Measurements from ENCODE around the gene DENND5B.
A peak's percentile ranks its signal among the peaks of the same experiment; 100 is the strongest.
"Not testable (repeated sequence)": the region's sequence is repeated elsewhere in the genome, so short reads cannot be mapped to it uniquely, and the experiment has no call there.

The DENND5B gene

GRCh38 chr12:31440134-31440533 is 150.8 kb downstream of the DENND5B start:
- no peak for DNase-seq

GRCh38 chr12:31431721-31432240 is 159.2 kb downstream of the DENND5B start:
- DNase-seq = no peak
- in situ Hi-C loops (cut with HindIII; ENCODE audit: low pct_ligation_motif_present, low pct_unique_long_range_greater_than_20kb, low sequenced_read_pairs) = no loop called here

More at GRCh38 chr12:31440134-31440533, 150.8 kb downstream of the DENND5B start:
- in situ Hi-C loops (cut with HindIII; ENCODE audit: low pct_ligation_motif_present, low pct_unique_long_range_greater_than_20kb, low sequenced_read_pairs) = no loop called here

- in situ Hi-C loops (cut with HindIII; ENCODE audit: low pct_ligation_motif_present, low pct_unique_long_range_greater_than_20kb, low sequenced_read_pairs) = no loop called here
- no peak for DNase-seq
Measured at GRCh38 chr12:31423405-31423804, 167.5 kb downstream of the DENND5B start.

- no peak for DNase-seq
- in situ Hi-C loops (cut with HindIII; ENCODE audit: low pct_ligation_motif_present, low pct_unique_long_range_greater_than_20kb, low sequenced_read_pairs) = no loop called here
Measured at GRCh38 chr12:31412292-31412801, 178.6 kb downstream of the DENND5B start.

- DNase-seq = no peak
- in situ Hi-C loops (cut with HindIII; ENCODE audit: low pct_ligation_motif_present, low pct_unique_long_range_greater_than_20kb, low sequenced_read_pairs) = no loop called here
Measured at GRCh38 chr12:31408763-31409162, 182.2 kb downstream of the DENND5B start.

GRCh38 chr12:31407562-31407961 is 183.4 kb downstream of the DENND5B start:
- in situ Hi-C loops (cut with HindIII; ENCODE audit: low pct_ligation_motif_present, low pct_unique_long_range_greater_than_20kb, low sequenced_read_pairs) = no loop called here
- DNase-seq = no peak

GRCh38 chr12:31406345-31406744 is 184.6 kb downstream of the DENND5B start:
- in situ Hi-C loops (cut with HindIII; ENCODE audit: low pct_ligation_motif_present, low pct_unique_long_range_greater_than_20kb, low sequenced_read_pairs) = no loop called here
- no peak for DNase-seq

- in situ Hi-C loops (cut with HindIII; ENCODE audit: low pct_ligation_motif_present, low pct_unique_long_range_greater_than_20kb, low sequenced_read_pairs) = no loop called here
- DNase-seq = no peak
Measured at GRCh38 chr12:31405021-31405420, 185.9 kb downstream of the DENND5B start.

GRCh38 chr12:31403099-31403607 is 187.8 kb downstream of the DENND5B start:
- DNase-seq = peak; percentile 95
- in situ Hi-C loops (cut with HindIII; ENCODE audit: low pct_ligation_motif_present, low pct_unique_long_range_greater_than_20kb, low sequenced_read_pairs) = not testable (repeated sequence)

- in situ Hi-C loops (cut with HindIII; ENCODE audit: low pct_ligation_motif_present, low pct_unique_long_range_greater_than_20kb, low sequenced_read_pairs) = no loop called here
- no peak for DNase-seq
Measured at GRCh38 chr12:31393004-31393550, 197.9 kb downstream of the DENND5B start.

GRCh38 chr12:31390991-31391390 is 199.9 kb downstream of the DENND5B start:
- DNase-seq = no peak
- in situ Hi-C loops (cut with HindIII; ENCODE audit: low pct_ligation_motif_present, low pct_unique_long_range_greater_than_20kb, low sequenced_read_pairs) = no loop called here

GRCh38 chr12:31388713-31389112 is 202.2 kb downstream of the DENND5B start:
- DNase-seq = no peak
- in situ Hi-C loops (cut with HindIII; ENCODE audit: low pct_ligation_motif_present, low pct_unique_long_range_greater_than_20kb, low sequenced_read_pairs) = no loop called here

GRCh38 chr12:31387466-31387865 is 203.5 kb downstream of the DENND5B start:
- no peak for DNase-seq
- in situ Hi-C loops (cut with HindIII; ENCODE audit: low pct_ligation_motif_present, low pct_unique_long_range_greater_than_20kb, low sequenced_read_pairs) = no loop called here

- in situ Hi-C loops (cut with HindIII; ENCODE audit: low pct_ligation_motif_present, low pct_unique_long_range_greater_than_20kb, low sequenced_read_pairs) = no loop called here
- DNase-seq = no peak
Measured at GRCh38 chr12:31387011-31387410, 203.9 kb downstream of the DENND5B start.

- no peak for DNase-seq
- in situ Hi-C loops (cut with HindIII; ENCODE audit: low pct_ligation_motif_present, low pct_unique_long_range_greater_than_20kb, low sequenced_read_pairs) = no loop called here
Measured at GRCh38 chr12:31386364-31386777, 204.6 kb downstream of the DENND5B start.

- in situ Hi-C loops (cut with HindIII; ENCODE audit: low pct_ligation_motif_present, low pct_unique_long_range_greater_than_20kb, low sequenced_read_pairs); DNase-seq: not testable (repeated sequence)
Measured at GRCh38 chr12:31377210-31377609, 213.7 kb downstream of the DENND5B start.

- in situ Hi-C loops (cut with HindIII; ENCODE audit: low pct_ligation_motif_present, low pct_unique_long_range_greater_than_20kb, low sequenced_read_pairs) = not testable (repeated sequence)
Measured at GRCh38 chr12:31375422-31375821, 215.5 kb downstream of the DENND5B start.

GRCh38 chr12:31371256-31371620 is 219.7 kb downstream of the DENND5B start:
- DNase-seq = no peak

More at GRCh38 chr12:31375422-31375821, 215.5 kb downstream of the DENND5B start:
- not testable (repeated sequence) for DNase-seq

GRCh38 chr12:31370531-31371255 is 220.2 kb downstream of the DENND5B start:
- in situ Hi-C loops (cut with HindIII; ENCODE audit: low pct_ligation_motif_present, low pct_unique_long_range_greater_than_20kb, low sequenced_read_pairs) = no loop called here
- DNase-seq = no peak

More at GRCh38 chr12:31371256-31371620, 219.7 kb downstream of the DENND5B start:
- in situ Hi-C loops (cut with HindIII; ENCODE audit: low pct_ligation_motif_present, low pct_unique_long_range_greater_than_20kb, low sequenced_read_pairs) = no loop called here
